Ovary (tissue), 3 donors: Measurements from ENCODE around the gene SLC25A15.

Experiments
- EP300 ChIP-seq: sonication (generic); formaldehyde crosslinking; IDR thresholded peaks from one replicate; pipeline ENCODE4 v1.6.1; 2017; ENCODE audit warnings: antibody characterized with exemption
- POLR2A ChIP-seq: fragments of 450-650 bp; IDR thresholded peaks from one replicate; pipeline ENCODE4 v1.6.1; 2017; ENCODE audit warnings: antibody characterized with exemption, mild to moderate bottlenecking, moderate library complexity
- TF ChIP-seq, protein P1 (sequence below), 3 donors: fragments of 450-650 bp in 2 of 3; fragments of 200-600 bp in 1 of 3; IDR thresholded peaks; one replicate each; pipeline versions ENCODE4 v1.5.1 to v1.8.0; 2016 to 2022; ENCODE audit warnings: antibody characterized with exemption in 3 of 3, mild to moderate bottlenecking in 1 of 3
- donor health status: DM: no; HTN: no; CAD: no.

DNA sequence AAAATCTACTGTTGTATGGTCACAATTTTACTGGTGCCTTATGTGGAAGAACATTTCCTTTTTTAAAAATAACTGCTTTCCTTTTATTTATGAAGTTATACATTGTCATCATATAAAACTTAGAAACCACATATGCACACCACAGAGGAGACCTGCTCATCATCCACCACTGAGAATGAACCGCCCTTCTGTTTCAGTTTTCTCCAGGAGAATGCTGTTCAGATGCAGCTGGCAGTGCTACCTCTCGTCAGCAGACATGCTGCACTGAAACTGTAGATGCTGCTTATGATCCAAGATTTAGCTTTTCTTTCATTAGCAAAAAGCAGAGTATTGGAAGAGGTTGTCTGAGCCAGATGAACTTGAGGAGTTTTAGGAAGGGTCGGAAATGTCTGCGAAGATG, 10.1 kb downstream of the SLC25A15 start:
- TF ChIP-seq, protein P1, sequence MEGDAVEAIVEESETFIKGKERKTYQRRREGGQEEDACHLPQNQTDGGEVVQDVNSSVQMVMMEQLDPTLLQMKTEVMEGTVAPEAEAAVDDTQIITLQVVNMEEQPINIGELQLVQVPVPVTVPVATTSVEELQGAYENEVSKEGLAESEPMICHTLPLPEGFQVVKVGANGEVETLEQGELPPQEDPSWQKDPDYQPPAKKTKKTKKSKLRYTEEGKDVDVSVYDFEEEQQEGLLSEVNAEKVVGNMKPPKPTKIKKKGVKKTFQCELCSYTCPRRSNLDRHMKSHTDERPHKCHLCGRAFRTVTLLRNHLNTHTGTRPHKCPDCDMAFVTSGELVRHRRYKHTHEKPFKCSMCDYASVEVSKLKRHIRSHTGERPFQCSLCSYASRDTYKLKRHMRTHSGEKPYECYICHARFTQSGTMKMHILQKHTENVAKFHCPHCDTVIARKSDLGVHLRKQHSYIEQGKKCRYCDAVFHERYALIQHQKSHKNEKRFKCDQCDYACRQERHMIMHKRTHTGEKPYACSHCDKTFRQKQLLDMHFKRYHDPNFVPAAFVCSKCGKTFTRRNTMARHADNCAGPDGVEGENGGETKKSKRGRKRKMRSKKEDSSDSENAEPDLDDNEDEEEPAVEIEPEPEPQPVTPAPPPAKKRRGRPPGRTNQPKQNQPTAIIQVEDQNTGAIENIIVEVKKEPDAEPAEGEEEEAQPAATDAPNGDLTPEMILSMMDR (IDR thresholded peaks at IDR 0.05) = no peak
- TF ChIP-seq POLR2A (no peak), EP300 (no peak)
